Immature natural killer cell (primary cell): ENCODE data around the gene LAMA5. TPM values are rescaled to one million over a fixed set of nuclear protein-coding genes. Genes with fewer than 3 reads are reported as not detected.

Source experiments
- DNase-seq, 3 donors: peaks; one replicate each; pipeline ENCODE4 v3.0.0; 2022; ENCODE audit warnings: mixed read lengths in 1 of 3
- H3K27ac Mint-ChIP-seq, 6 donors: one replicate each; pipeline ENCODE4 v1.8.0; 2020; ENCODE audit warnings: mixed read lengths in 6 of 6, mild to moderate bottlenecking in 5 of 6, inconsistent platforms in 4 of 6, moderate library complexity in 3 of 6
- H3K27me3 Mint-ChIP-seq, 3 donors: one replicate each; pipeline ENCODE4 v1.8.0; 2020 to 2021; ENCODE audit warnings: low read depth in 3 of 3, mild to moderate bottlenecking in 3 of 3, mixed read lengths in 3 of 3, moderate library complexity in 3 of 3, inconsistent platforms in 1 of 3
- H3K36me3 Mint-ChIP-seq, 3 donors: one replicate each; pipeline ENCODE4 v1.8.0; 2020; ENCODE audit warnings: mixed read lengths in 3 of 3, inconsistent platforms in 2 of 3, mild to moderate bottlenecking in 2 of 3
- H3K4me1 Mint-ChIP-seq, 2 donors: one replicate each; pipeline ENCODE4 v1.8.0; 2020; ENCODE audit warnings: inconsistent platforms in 2 of 2, mild to moderate bottlenecking in 2 of 2, mixed read lengths in 2 of 2, moderate library complexity in 1 of 2
- H3K4me3 Mint-ChIP-seq, 5 donors: one replicate each; pipeline ENCODE4 v1.8.0; 2020; ENCODE audit warnings: mild to moderate bottlenecking in 5 of 5, mixed read lengths in 5 of 5, inconsistent platforms in 3 of 5, moderate library complexity in 3 of 5
- H3K9me3 Mint-ChIP-seq, 6 donors: one replicate each; pipeline ENCODE4 v1.8.0; 2020; ENCODE audit warnings: mild to moderate bottlenecking in 6 of 6, mixed read lengths in 6 of 6, inconsistent platforms in 4 of 6, moderate library complexity in 3 of 6
- polyA plus RNA-seq, 3 donors: library from polyadenylated mRNA; unstranded; fragments of 300-500 nt; fragmentation: Illumina TruSeq; gene quantifications; one replicate each; pipeline ENCODE4 v1.2.3, GENCODE V29; 2021

Gene LAMA5
- polyA plus RNA-seq, 3 donors from 2014 or later, result 0.30 TPM; not detected in 2

DNA sequence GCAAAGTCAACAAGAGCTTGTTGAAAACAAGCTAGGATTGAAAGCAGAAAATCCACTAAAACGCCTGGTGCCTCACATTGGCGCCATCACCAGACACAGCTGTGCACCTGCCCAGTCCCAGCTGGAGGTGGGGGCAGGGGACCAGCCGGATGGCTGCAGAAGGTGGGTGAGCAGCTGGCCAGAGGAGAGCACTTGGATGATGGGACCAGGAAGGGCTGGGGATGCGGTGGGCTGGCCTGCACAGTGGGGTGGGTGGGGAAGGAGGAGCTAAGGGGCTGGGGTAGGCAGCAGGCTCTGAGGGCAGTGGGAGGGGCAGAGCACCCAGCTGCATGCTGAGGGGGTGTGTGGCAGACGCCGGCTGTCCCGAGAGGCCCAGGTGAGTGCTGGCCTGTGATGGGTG lies 32.9 kb upstream of the LAMA5 start:
- H3K4me1 Mint-ChIP-seq, result peaks cover 6 to 13% of the 10 kb centered on the region in 2 donors
- no peak for DNase-seq
- peaks cover 4 to 8% (median 5%) of the 10 kb centered on the region in 3 donors for H3K27me3 Mint-ChIP-seq
- H3K36me3 Mint-ChIP-seq, result peaks cover 0 to 4% (median 0%) of the 10 kb centered on the region in 3 donors
- no peaks in the 10 kb centered on the region for H3K9me3 Mint-ChIP-seq
- H3K27ac Mint-ChIP-seq, result no peak overlapping the region
- no peak overlapping the region for H3K4me3 Mint-ChIP-seq

DNA sequence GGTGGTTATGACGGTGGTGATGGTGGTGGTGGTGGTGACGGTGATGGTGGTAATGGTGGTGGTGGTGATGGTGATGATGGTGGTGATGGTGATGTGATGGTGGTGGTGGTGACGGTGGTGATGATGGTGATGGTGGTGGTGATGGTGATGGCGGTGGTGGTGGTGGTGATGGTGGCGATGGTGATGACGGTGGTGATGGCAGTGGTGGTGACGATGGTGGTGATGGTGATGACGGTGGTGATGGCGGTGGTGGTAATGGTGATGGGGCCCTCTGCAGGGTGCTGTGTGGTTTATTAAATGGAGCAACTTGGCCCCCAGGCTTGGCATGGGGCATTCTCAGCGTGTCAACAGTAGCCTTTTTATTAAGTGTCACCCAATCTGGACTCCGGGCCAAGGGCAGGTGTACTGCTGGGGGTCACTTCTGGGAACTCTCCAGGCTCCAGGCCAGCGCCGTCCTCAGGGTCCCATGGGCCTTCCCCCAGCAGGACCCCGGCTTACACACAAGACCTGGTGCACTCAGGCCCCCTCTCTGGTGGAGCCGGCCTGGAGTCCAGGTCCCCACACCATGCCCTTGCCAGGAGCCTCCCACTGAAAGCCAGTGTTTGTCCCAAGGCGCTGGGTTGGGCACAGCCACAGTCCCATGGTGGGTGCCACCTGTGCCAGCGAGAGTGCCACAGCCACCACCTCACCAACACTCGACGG lies 31.2 kb upstream of the LAMA5 start:
- Mint-ChIP-seq H3K4me1 (peaks cover 0 to 6% of the 10 kb centered on the region in 2 donors), H3K4me3 (no peak overlapping the region), H3K36me3 (peaks cover 0 to 4% (median 0%) of the 10 kb centered on the region in 3 donors), H3K27me3 (peaks cover 5 to 8% (median 6%) of the 10 kb centered on the region in 3 donors), H3K9me3 (no peaks in the 10 kb centered on the region), H3K27ac (peak overlapping the region in 4 of 6 donors; percentile 31 to 66 (median 58))
- no peak for DNase-seq

- no peak for DNase-seq
- H3K27me3 Mint-ChIP-seq, result peaks cover 3 to 8% (median 6%) of the 10 kb centered on the region in 3 donors
- H3K9me3 Mint-ChIP-seq, result no peaks in the 10 kb centered on the region
- peaks cover 0 to 2% of the 10 kb centered on the region in 2 donors for H3K4me1 Mint-ChIP-seq
- H3K36me3 Mint-ChIP-seq, result peaks cover 0 to 4% (median 0%) of the 10 kb centered on the region in 3 donors
- no peak overlapping the region for H3K27ac Mint-ChIP-seq
- H3K4me3 Mint-ChIP-seq, result no peak overlapping the region
Measured at GRCh38 chr20:62396367-62397239, 29.5 kb upstream of the LAMA5 start.

- Mint-ChIP-seq H3K27ac (no peak overlapping the region), H3K9me3 (no peaks in the 10 kb centered on the region), H3K27me3 (peaks cover 3 to 6% (median 4%) of the 10 kb centered on the region in 3 donors), H3K4me3 (no peak overlapping the region), H3K36me3 (no peaks in the 10 kb centered on the region), H3K4me1 (peaks cover 0 to 2% of the 10 kb centered on the region in 2 donors)
- no peak for DNase-seq
Measured at GRCh38 chr20:62395311-62396242, 28.5 kb upstream of the LAMA5 start.

DNA sequence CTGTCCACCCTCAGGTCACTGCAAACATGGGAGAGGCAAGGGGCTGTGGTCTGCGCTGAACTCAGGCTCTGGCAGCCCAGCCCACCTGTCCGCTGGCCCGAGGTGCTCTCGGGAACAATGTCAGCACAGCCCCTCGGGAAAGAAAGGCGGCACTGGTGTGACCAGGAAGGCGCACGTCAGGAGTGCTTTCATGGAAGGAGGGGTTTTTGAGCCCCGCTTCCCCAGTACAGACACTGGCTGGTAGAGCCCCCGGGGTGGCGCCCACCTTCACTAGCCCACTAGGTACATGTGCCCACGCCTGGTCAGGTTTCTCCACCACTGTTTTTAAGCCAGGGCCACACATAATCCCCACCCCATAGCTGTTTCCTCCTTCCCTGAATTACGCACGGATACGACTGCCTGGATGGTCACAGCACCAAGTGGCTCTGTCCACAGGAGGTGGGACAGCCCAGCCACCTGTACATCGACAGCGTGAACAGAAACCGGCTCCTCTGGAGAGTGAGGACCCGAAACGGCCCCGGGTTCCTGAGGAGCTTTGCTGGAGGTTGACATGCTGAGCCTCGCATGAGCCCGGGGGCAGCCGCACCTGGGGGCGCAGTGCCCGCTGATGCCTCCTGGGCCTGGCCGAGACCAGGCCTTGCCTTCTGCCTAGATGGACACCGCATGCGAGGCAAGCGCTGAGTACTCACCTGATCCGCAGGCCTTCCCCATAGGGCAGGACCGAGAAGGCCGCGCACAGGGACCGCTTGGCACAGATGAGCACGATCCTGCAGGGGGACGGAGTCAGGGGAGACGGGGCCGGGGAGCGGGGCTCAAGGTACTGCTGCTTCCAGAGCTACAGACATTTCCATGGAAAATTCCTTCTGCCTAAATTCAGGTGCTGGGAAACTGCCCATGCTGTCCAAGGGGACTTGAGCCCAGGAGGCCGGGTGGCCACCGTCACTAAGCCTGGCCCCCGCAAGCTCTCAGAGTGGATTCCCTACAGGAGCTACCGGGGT lies 27.4 kb upstream of the LAMA5 start:
- H3K4me1 Mint-ChIP-seq, result peaks cover 0 to 4% of the 10 kb centered on the region in 2 donors
- H3K27ac Mint-ChIP-seq, result no peak overlapping the region
- peaks cover 3 to 6% (median 6%) of the 10 kb centered on the region in 3 donors for H3K27me3 Mint-ChIP-seq
- no peak for DNase-seq
- H3K36me3 Mint-ChIP-seq, result no peaks in the 10 kb centered on the region
- no peaks in the 10 kb centered on the region for H3K9me3 Mint-ChIP-seq
- H3K4me3 Mint-ChIP-seq, result no peak overlapping the region

DNA sequence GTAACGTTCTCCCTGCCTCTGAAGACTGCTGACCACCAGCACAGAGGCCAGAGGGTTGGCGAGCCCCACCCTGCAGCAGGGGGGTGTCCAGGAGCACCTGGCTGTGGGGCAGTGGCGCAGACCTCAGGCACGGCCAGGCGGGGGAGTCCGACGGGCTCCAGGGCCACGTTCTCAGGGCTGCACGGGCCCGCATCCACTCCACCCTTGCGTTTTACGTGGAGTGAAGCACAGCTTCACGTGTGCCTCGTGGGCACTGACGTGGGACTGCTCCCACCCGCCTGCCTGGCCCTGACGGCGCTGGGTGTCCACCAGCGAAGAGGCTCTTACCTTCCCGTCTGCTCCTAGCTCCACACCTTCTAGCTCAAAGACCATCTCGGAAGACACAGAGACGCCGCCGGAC lies 26.7 kb upstream of the LAMA5 start:
- no peak overlapping the region for H3K27ac Mint-ChIP-seq
- H3K9me3 Mint-ChIP-seq, result no peaks in the 10 kb centered on the region
- H3K36me3 Mint-ChIP-seq, result no peaks in the 10 kb centered on the region
- H3K4me1 Mint-ChIP-seq, result peaks cover under 1 to 10% of the 10 kb centered on the region in 2 donors
- no peak for DNase-seq
- peaks cover 3 to 6% (median 6%) of the 10 kb centered on the region in 3 donors for H3K27me3 Mint-ChIP-seq
- no peak overlapping the region for H3K4me3 Mint-ChIP-seq

DNA sequence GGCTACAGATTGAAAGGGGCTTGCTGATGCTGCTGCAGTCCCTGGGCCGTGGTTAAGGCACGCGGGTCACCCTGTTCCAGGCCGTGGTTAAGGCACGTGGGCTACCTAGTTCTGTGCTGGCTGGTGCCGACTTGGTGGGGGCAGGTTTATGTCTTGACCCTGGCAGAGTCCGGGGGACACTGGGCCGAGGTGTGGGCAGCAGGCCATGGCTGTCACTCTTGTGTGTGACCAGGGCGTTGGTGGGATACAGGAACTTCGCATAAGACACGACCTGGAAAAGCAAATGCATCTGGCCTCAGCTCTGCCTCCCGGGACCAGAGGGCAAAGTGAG lies 26.2 kb upstream of the LAMA5 start:
- H3K4me3 Mint-ChIP-seq, result no peak overlapping the region
- peaks cover 3 to 6% (median 6%) of the 10 kb centered on the region in 3 donors for H3K27me3 Mint-ChIP-seq
- H3K4me1 Mint-ChIP-seq, result peaks cover 6 to 14% of the 10 kb centered on the region in 2 donors
- no peak for DNase-seq
- no peaks in the 10 kb centered on the region for H3K36me3 Mint-ChIP-seq
- no peaks in the 10 kb centered on the region for H3K9me3 Mint-ChIP-seq
- no peak overlapping the region for H3K27ac Mint-ChIP-seq

DNA sequence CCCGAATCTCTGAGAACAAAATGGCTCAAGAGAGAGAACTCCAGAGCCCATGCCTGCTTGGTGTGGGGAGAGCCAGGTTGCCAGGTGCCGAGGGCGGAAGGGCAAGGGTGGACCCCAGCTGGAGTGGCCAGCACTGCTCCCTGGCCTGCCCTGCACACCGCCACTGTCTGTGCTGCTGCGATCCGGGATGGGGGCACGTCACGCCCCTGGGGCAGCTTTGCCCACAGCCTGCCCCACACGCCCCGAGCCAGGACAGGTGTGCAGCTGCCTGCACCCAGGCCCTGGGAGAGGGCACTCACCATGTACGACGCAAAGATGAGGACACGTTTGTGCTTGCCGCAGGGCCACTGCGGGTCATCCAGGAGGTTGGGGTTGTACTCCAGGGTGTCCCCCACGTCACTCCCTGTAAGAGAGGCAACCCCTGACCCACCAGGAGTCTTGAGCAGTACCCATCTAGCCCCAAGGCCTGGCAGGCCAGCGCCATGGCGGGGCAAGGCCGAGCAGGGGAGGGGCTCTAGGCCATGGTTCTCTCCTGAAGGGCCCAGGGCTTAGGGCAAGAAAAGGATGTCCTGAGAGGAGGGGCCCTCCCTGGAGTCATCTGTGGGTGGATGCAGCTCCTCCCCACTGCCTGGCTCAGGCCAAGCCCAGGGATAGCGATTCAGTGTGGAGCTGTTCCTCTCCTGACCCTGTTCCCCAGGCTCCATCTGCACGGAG lies 25.7 kb upstream of the LAMA5 start:
- Mint-ChIP-seq H3K27ac (no peak overlapping the region), H3K9me3 (no peaks in the 10 kb centered on the region), H3K27me3 (peaks cover 3% of the 10 kb centered on the region in 3 donors), H3K4me3 (no peak overlapping the region), H3K36me3 (no peaks in the 10 kb centered on the region), H3K4me1 (peaks cover 11 to 17% of the 10 kb centered on the region in 2 donors)
- DNase-seq, result no peak

DNA sequence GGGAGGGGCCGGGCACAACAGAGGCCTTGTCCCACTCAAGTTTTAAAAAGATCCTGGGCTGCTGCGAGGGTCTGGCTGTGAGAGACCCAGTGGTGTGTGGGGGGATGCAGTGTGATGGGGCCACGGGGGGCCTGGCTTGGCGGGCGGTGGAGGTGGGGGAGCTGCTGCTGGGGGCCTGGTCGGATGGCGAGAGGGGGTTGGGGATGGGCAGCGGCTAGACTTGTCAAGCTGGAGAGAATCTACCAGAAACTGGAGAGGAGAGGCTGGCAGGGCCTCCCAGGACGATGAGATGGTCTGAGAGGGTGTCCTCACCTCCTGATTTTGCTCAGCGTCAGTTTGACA lies 24.9 kb upstream of the LAMA5 start:
- H3K36me3 Mint-ChIP-seq, result no peaks in the 10 kb centered on the region
- no peak for DNase-seq
- peaks cover 2 to 4% (median 3%) of the 10 kb centered on the region in 3 donors for H3K27me3 Mint-ChIP-seq

GRCh38 chr20:62391165-62392076 lies 24.3 kb upstream of the LAMA5 start:
- Mint-ChIP-seq H3K27ac (no peak overlapping the region), H3K27me3 (peaks cover 2 to 7% (median 3%) of the 10 kb centered on the region in 3 donors), H3K36me3 (no peaks in the 10 kb centered on the region), H3K4me3 (no peak overlapping the region), H3K4me1 (peaks cover 17 to 23% of the 10 kb centered on the region in 2 donors), H3K9me3 (no peaks in the 10 kb centered on the region)
- no peak for DNase-seq

More for the DNA sequence above, 24.9 kb upstream of the LAMA5 start:
- Mint-ChIP-seq H3K4me3 (no peak overlapping the region), H3K27ac (no peak overlapping the region), H3K4me1 (peaks cover 17 to 23% of the 10 kb centered on the region in 2 donors), H3K9me3 (no peaks in the 10 kb centered on the region)

DNA sequence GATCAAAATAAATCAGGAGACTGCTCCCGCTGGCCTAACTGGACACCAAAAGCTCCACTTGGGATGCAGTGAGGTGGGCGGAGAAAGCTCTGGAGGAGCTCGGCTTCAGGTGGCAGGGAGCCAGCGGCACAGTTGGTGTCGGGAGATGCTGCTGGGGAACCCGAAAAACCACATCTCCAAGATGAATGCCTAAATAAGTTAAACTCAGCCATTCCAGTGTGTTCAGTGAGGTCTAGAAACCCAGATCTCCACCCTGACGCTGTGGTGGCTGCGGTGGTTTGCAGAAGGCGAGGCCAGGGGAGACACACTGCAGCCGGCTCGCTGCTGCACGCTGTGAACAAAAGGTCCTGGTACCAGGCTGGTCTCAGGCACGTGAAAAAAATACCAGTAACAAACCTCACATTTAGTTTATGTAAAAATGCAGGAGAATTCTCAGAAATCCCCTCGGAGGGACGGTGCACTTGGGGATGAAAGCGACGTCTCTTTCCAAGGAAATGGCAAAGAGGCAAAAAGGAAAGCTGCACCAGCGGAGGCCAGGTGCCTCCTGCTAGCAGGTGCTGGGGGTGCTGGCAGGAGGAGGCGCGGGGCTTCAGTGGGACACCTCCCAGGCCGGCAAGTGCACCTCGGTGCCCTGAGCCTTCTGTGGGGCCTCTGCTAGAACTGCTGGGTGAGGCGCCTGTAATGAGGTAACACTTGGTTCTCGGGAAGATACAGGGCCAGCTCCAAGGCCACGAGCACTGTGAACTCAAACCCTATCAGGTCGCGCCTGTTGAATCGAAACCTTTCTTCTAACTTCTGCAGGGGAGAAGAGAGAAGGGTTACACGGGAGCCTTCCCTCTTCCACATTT lies 23.4 kb upstream of the LAMA5 start:
- no peak overlapping the region for H3K27ac Mint-ChIP-seq
- peak overlapping the region in 1 of 5 donors; percentile 13 for H3K4me3 Mint-ChIP-seq
- peaks cover 26 to 32% of the 10 kb centered on the region in 2 donors for H3K4me1 Mint-ChIP-seq
- H3K27me3 Mint-ChIP-seq, result peaks cover 3 to 7% (median 5%) of the 10 kb centered on the region in 3 donors
- DNase-seq, result no peak
- H3K36me3 Mint-ChIP-seq, result no peaks in the 10 kb centered on the region
- H3K9me3 Mint-ChIP-seq, result no peaks in the 10 kb centered on the region
